ENCODE results near the gene SP3. TPM values are rescaled to one million over a fixed set of nuclear protein-coding genes. Genes with fewer than 3 reads are reported as not detected.

SP3 gene
- polyA plus RNA-seq, 10 donors: 58.9 to 89.2 (median 77.6) TPM

DNA sequence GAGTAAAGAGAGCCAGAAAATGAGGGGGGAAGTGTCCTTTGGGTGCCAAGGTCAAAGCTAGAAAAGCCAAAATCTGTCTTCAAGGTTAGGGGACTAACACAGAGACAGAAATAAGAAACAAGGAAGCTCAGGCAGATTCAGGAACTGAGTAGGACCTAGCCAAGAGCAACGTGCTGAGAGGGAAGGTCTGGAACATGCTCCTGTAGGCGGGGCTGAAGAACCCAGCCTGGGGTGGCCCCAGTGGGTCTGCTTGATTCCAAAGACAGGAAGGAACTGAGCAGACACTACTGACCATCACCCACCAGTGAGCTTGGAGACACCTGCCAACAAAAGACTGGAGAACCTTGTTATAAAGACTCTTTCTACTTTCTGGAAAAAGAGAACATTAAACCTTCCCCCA, 105.1 kb downstream of the SP3 start:
- DNase-seq: peak in 1 of 3 donors; percentile 47

DNA sequence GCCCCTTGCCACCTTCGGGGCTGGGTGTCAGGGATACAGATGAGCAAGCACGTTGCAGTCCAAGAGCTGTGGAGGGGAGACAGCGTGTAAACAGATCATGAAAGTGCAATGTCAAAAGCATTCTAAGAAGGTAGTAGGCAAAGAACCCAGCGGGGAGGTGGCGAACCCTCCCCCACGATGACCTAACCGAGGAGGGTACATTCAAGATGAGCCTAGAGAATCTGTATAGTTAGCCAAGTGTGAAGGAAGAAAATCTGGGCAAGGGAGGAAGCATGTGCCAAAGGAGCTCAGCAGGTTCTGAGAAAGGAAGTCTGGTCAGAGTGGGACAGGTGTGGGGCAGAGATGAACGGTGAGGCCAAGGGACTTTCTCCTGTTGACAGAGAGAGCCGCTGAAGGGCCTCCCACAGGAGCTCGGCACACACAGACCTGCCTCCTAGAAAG, 106.9 kb downstream of the SP3 start:
- no peak for DNase-seq
